Activated CD4-positive, alpha-beta T cell treated with anti-CD3 and anti-CD28 coated beads, Interleukin-2, amount 50 U/mL, for 48 hours (primary cell): ENCODE results near the gene CEMP1.

ENCODE experiments used
- DNase-seq, 2 experiments: peaks; one replicate each; pipeline ENCODE4 v3.0.0-alpha.2; 2020

CEMP1 gene

GRCh38 chr16:2518823-2519710 lies 12.1 kb downstream of the CEMP1 start:
- no peak for DNase-seq

GRCh38 chr16:2517954-2518605 lies 13.1 kb downstream of the CEMP1 start:
- DNase-seq: no peak

- DNase-seq: no peak
Observed at GRCh38 chr16:2516391-2517240, 14.6 kb downstream of the CEMP1 start.

DNA sequence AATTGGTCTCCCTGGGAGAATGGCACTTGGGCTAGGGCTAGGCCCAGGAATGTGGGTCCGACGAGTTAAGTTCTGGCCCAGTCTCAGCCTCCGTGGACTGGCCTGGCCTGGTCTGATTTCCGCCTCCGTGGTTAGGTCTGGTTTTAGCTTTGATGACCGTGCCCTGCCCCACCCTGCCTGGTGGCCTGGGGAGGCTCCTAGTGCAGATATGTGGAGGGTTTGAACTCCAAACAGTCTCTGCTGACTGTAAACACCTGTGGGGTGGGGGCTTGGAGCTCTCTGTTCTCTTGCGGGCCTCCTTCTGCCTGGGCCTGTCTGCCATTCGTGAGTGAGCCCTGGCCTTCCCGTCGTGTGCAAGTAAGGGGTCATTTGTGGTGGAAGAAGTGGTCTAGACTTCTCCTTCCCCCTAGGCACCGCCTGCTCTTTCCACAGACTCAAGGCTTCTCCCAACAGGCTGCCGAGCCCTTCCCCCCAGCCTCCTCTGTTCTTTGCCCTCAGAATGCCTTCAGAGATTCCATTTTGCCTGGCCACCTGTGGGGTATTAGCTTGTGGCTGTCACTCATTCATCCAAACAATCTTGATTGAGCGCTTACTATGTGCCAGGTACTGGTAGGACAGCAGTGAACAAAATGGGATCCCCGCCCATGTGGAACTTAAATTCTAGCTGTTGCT lies 15.9 kb downstream of the CEMP1 start:
- DNase-seq: no peak

GRCh38 chr16:2514333-2515179 lies 16.7 kb downstream of the CEMP1 start:
- DNase-seq: peak; percentile 27 to 37

- peak; percentile 89 to 92 for DNase-seq
Observed at GRCh38 chr16:2513405-2514332, 17.5 kb downstream of the CEMP1 start, which contains the start of gene ATP6V0C. ATP6V0C (plus strand) TSS chr16:2513952; CDS start chr16:2514104, 152 bp downstream.

GRCh38 chr16:2512735-2513404 lies 18.3 kb downstream of the CEMP1 start:
- DNase-seq: peak in 1 of 2 experiments; percentile 18

GRCh38 chr16:2511996-2512734 lies 19.0 kb downstream of the CEMP1 start:
- DNase-seq: no peak

- DNase-seq: no peak
Observed at GRCh38 chr16:2511128-2511800, 19.9 kb downstream of the CEMP1 start.

DNA sequence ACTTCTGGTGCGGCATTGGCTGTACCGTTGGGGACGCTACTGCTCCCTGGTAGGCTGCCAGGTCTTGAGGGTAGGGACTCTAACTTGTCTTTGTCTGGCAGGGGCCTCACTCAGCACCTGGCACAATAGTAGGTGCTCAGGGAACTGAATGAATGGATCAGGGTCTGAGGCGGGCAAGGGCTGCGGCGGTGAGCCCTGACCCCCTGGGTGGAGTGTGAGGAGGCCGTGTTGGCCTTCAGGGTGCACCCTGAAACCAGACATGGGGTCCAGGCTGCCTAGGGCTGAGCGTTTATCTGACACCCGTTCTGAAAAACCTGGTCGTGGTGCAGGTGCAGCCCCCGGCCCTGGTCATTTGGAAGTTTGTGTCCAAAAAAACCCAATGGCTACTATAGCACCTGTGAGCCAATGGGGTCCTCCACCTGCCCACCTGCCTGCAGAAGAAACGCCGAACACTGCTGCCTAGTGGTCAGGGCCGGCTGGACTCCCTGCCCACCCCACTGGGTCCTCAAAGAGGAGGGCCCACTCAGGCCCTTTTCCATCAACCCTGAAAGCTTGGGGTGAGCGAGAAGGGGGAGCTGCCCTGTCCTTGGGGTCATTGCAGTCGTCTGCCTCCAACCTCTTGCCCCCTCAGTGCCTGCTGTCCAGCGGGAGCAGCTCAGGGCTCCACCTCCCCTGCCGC lies 22.3 kb downstream of the CEMP1 start:
- no peak for DNase-seq

GRCh38 chr16:2507665-2508064 lies 23.5 kb downstream of the CEMP1 start:
- no peak for DNase-seq

DNA sequence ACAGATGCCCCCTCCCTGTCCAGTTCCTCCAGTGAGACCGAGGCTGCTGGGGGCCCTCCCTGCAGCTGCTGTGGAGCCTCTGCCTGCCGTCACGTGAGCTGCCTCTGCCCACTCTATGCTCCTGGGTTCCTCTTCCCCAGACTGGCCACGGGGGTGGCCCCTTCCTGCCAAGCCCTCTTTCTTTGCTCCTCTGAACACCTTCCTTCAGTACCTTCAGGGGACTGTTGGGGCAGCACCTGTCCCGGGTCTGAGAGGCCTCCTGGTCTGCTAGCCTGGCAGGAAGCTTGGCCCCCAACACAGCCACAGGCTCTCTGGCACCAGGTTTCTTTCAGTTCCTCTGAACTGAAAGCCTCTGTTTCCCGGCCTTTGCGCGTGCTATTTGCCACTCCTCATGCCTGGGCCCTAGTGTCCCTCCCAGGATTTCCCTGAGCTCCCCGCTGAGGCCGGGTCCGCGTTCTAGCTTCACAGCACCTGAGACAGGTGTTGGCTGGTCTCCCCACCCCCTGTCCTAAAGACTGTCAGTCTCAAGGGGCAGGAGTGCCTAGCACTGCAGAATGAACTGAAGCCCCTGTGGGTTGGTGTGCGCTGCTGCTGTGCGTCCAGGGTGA lies 24.1 kb downstream of the CEMP1 start:
- no peak for DNase-seq

DNA sequence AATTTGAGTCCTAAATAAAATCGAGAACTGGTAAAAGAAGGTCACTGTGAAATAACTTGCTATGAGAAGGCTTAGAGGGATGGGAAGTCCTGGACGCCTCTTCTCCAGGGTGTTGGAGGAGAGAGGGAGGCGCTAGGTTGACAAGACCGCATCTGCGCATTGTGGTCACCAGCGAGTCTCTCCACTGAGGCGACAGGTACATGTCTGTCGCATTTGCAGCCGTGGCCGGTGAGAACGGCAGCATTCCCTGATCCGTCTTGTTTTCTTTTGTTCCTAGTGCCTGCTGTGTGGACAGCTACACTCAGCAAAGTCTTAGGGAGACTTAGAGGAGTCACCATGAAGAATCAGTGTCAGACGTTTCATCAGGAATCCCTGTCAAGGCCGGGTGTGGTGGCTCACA lies 25.5 kb downstream of the CEMP1 start:
- DNase-seq: no peak

DNA sequence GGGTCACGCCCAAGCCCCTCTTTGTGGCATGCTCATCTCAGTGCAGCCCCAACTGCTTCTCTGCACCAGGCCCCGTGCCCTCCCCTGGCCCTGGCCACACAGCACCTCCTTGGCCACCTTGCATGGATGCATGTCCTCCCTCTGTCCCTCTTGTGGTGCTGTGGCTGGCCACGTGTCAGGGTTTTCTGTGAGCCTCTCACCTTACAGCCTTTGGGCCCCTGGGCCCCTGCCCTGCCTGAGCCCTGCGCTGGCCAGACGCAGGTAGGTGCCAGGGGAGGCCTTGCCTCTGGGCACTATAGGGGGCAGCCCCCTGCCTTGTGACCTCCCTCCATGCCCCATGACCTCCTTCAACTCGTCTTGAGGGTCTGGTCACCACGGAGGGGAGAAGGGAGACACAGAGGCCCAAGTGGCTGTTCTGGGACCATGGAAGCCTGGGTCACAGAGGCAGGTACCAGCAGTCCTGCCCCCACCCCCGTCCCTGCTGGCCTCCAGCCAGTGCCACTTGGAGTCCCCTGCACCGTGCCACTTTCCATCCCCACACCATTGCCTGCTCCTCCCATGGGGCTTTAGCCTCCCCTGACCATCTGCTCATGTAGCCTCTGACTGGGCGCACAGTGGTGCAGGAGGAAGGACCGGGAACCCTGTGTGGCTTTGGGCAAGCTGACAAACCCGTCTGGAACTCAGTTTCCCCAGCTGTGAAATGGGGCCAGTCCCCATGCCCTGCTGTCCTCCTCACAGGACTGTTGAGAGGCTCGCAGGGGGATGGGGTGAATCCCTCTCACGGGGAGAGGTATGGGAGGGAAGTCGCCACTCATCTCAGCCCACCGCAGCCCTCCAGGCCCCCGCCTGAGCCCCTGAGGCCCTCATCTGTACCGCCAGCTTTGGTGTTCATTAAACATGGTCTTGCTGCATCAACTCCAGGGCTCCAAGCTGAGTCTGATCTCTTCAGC lies 29.0 kb downstream of the CEMP1 start:
- no peak for DNase-seq

DNA sequence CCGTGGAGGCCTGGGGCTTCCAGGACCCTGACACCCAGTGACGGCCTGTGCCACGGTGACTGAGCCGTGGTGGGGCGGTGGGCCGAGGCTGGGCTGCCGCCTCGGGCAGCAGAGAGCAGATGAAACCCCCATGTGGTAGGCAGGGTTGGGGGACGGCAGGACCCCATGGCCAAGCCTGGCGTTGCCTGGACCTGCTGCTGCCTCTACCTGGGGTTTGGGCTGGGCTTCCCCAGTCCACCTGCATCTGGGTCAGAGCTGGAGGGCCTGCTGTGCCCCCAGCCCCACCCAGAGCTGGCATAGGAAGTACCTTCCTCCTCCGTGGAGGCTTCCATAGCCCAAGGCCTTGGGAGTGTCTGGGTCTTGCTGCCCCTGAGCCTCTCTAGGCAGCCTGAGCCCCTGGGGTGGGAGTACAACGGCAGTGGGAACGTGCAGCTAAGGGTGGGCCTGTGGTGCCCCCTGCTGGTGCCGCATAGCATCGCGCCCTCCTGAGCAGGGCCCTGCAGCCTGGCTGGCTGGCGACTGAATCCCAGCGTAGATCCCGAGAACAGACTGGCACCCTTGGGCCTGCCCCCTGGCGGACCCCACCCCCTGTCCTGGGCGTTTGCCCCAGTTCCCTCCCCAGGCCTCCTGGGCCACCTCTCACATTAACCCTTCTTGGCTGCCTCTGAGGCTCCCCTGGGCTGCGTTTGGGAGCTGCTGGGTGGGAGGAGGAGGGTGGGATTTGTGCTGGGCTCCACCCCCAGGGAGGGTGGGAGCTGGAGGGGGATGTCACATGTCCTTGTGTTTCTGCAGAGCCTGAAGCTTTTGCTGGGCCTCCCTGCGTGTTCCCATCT lies 30.1 kb downstream of the CEMP1 start:
- DNase-seq: peak; percentile 84 to 85
